HL-60 (cell line): Measurements from ENCODE around the gene MARCHF5.

Experiments
- DNase-seq, 2 experiments: peaks; one replicate each; pipeline ENCODE4 v3.0.0-alpha.2; 2010 to 2020; ENCODE audit warnings: low read depth in 1 of 2, low spot score in 1 of 2
- H3K27ac ChIP-seq: fragments of 250-450 bp; sonication (Bioruptor Pico); replicated peaks from 2 replicates; pipeline ENCODE4 v1.5.1; 2020; ENCODE audit warnings: mild to moderate bottlenecking, moderate library complexity
- H3K27me3 ChIP-seq: fragments of 250-450 bp; sonication (Bioruptor Pico); 2 replicates; pipeline ENCODE4 v1.5.1; 2021; ENCODE audit warnings: mild to moderate bottlenecking, moderate library complexity; ENCODE audit not compliant: insufficient read depth, poor library complexity, severe bottlenecking
- H3K4me3 ChIP-seq: replicated peaks from 2 replicates; pipeline ENCODE4 v1.5.1; 2011; ENCODE audit warnings: mild to moderate bottlenecking, control low read depth, low read length; ENCODE audit not compliant: insufficient read depth
- GABPA ChIP-seq: IDR thresholded peaks from 2 replicates; pipeline ENCODE4 v1.6.1; 2012; ENCODE audit warnings: low read depth
- POLR2AphosphoS5 ChIP-seq: IDR thresholded peaks from 2 replicates; pipeline ENCODE4 v1.6.1; 2012; ENCODE audit warnings: low read depth
- SPI1 ChIP-seq: IDR thresholded peaks from 2 replicates; pipeline ENCODE4 v1.6.1; 2012; ENCODE audit warnings: low read depth, mild to moderate bottlenecking, borderline replicate concordance
- TF ChIP-seq, protein P1 (sequence below): IDR thresholded peaks from 2 replicates; pipeline ENCODE4 v1.6.1; 2012; ENCODE audit warnings: low read depth; ENCODE audit not compliant: insufficient replicate concordance
- TF ChIP-seq, protein P2 (sequence below): IDR thresholded peaks from one replicate; pipeline ENCODE4 v1.5.1; 2011; ENCODE audit warnings: low read length, control low read depth, inconsistent platforms; ENCODE audit not compliant: insufficient read depth

The MARCHF5 gene

DNA sequence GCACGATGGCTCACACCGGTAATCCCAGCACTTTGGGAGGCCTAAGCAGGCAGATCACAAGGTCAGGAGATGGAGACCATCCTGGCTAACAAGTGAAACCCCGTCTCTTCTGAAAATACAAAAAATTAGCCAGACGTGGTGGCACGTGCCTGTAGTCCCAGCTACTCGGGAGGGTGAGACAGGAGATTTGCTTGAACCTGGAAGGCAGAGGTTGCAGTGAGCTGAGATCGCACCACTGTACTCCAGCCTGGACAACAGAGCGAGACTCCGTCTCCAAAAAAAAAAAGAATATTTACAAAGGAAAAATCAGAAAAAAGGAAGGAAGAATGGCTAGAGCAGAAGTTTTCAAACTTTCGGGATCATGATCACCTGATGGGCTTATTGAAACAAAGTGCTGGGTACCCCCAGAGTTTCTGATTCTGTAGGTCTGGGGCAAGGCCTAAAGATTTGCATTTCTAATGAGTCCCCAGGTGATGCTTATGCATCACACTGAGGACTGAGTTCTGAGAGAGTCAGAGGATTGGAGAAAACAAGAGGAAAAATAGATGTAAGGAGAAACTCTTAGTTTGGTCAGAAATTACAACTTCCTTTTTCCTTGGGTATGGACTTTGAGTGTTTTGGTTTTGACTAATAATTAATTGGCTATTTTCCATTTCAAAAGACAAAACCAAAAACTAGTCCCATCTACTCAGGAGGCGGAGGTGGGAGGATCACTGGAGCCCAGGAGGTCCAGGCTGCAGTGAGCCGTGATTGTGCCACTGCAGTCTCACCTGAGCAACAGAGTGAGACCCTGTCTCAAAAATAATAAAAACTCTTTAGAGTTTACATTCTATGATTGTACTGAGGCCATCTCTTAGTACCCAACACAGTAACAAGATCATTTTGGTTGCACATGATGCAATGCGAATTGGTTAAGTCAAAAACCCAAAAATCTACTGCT lies 14.4 kb downstream of the MARCHF5 start:
- Histone ChIP-seq H3K4me3 (no peak overlapping the region), H3K27me3 (no peaks in the 10 kb centered on the region), H3K27ac (no peak overlapping the region)
- DNase-seq: no peak
- TF ChIP-seq GABPA (no peak), SPI1 (no peak), POLR2AphosphoS5 (no peak)
- TF ChIP-seq, protein P1, sequence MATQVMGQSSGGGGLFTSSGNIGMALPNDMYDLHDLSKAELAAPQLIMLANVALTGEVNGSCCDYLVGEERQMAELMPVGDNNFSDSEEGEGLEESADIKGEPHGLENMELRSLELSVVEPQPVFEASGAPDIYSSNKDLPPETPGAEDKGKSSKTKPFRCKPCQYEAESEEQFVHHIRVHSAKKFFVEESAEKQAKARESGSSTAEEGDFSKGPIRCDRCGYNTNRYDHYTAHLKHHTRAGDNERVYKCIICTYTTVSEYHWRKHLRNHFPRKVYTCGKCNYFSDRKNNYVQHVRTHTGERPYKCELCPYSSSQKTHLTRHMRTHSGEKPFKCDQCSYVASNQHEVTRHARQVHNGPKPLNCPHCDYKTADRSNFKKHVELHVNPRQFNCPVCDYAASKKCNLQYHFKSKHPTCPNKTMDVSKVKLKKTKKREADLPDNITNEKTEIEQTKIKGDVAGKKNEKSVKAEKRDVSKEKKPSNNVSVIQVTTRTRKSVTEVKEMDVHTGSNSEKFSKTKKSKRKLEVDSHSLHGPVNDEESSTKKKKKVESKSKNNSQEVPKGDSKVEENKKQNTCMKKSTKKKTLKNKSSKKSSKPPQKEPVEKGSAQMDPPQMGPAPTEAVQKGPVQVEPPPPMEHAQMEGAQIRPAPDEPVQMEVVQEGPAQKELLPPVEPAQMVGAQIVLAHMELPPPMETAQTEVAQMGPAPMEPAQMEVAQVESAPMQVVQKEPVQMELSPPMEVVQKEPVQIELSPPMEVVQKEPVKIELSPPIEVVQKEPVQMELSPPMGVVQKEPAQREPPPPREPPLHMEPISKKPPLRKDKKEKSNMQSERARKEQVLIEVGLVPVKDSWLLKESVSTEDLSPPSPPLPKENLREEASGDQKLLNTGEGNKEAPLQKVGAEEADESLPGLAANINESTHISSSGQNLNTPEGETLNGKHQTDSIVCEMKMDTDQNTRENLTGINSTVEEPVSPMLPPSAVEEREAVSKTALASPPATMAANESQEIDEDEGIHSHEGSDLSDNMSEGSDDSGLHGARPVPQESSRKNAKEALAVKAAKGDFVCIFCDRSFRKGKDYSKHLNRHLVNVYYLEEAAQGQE: no peak
- TF ChIP-seq, protein P2, sequence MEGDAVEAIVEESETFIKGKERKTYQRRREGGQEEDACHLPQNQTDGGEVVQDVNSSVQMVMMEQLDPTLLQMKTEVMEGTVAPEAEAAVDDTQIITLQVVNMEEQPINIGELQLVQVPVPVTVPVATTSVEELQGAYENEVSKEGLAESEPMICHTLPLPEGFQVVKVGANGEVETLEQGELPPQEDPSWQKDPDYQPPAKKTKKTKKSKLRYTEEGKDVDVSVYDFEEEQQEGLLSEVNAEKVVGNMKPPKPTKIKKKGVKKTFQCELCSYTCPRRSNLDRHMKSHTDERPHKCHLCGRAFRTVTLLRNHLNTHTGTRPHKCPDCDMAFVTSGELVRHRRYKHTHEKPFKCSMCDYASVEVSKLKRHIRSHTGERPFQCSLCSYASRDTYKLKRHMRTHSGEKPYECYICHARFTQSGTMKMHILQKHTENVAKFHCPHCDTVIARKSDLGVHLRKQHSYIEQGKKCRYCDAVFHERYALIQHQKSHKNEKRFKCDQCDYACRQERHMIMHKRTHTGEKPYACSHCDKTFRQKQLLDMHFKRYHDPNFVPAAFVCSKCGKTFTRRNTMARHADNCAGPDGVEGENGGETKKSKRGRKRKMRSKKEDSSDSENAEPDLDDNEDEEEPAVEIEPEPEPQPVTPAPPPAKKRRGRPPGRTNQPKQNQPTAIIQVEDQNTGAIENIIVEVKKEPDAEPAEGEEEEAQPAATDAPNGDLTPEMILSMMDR: no peak

DNA sequence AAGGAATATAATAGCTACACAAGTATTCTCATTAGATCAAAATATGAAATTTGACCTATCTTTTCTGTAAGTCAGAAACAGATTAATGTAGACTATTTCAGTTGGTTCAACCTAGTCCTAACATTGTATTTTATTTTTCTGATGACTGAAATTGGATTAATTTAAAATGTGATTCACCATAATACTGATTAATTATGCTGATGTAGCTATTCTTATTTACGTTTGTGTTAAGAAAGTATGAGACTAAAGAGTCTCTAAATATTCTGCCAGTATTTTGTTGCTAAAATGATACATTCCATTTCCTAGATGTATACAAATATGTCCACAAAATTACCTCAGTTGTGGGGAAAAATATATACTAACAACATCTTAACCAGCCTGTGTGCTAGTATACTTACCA lies 18.3 kb downstream of the MARCHF5 start:
- Histone ChIP-seq H3K4me3 (no peak overlapping the region), H3K27me3 (no peaks in the 10 kb centered on the region), H3K27ac (no peak overlapping the region)
- TF ChIP-seq GABPA (no peak), SPI1 (no peak), POLR2AphosphoS5 (no peak)
- TF ChIP-seq, protein P2: no peak
- TF ChIP-seq, protein P1: no peak
- DNase-seq: no peak

DNA sequence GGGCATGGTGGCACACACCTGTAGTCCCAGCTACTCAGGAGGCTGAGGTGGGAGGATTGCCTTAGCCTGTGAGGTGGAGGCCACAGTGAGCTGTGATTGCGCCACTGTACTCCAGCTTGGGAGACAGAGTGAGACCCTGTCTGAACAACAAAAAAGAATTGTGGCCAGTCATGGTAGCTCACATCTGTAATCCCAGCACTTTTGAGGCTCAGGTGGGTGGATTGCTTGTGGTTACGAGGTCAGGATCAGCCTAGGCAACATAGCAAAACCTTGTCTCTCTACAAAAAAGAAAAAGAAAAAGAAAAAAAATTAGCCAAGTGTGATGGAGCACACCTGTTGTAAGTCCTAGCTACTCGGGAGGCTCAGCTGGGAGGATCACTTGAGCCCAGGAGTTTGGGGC lies 22.8 kb downstream of the MARCHF5 start:
- TF ChIP-seq SPI1: no peak
- TF ChIP-seq, protein P1: no peak
- TF ChIP-seq POLR2AphosphoS5: no peak
- no peak for TF ChIP-seq GABPA
- TF ChIP-seq, protein P2: no peak

More for the DNA sequence above, 22.8 kb downstream of the MARCHF5 start:
- Histone ChIP-seq H3K27me3 (no peaks in the 10 kb centered on the region), H3K4me3 (no peak overlapping the region), H3K27ac (no peak overlapping the region)
- no peak for DNase-seq
